ENCODE data around the gene HECTD4. TPM values are rescaled to one million over a fixed set of nuclear protein-coding genes. Genes with fewer than 3 reads are reported as not detected.

HECTD4 gene
- total RNA-seq, 2 experiments from 2014 or later, result 22.2 to 23.8 TPM

DNA sequence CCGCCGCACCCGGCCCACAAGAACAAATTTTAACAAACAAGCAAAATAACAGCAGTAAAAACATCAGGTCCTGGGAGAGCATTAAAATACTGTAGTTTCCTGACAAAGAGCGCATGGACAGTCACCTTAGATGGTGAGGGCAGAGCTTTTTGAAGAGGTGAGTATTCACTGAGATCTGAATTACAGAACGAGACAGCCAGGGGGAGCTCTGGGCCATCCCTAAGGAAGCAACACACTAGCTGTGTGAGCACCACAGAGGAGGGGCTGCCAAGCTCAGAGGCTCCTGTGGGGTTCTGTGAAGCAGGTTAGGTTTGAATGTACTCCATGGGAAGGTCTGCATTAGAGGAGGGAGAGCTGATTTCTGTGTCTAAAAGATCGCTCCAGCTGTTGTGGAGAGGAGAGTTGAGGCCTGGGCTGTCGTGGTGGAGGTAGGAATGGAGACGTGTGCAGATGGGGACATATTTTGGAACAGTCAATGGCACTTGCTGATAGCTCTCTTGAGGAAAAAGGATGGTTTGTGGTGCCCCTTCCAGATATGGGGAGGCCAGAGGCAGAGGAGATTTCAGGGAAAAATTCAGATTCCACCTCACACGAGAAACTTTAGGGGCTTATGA, 184.0 kb downstream of the HECTD4 start:
- intact Hi-C loops (cut with DNase I, micrococcal nuclease), result loop anchor here (1.0 kb wide), 2 partner anchors 189 to 213 kb away; no protein-coding TSS in a partner anchor
- H3K27ac Mint-ChIP-seq, result no peak overlapping the region
- no peaks in the 10 kb centered on the region for H3K27me3 Mint-ChIP-seq
- ATAC-seq, result peak; percentile 98
- no peaks in the 10 kb centered on the region for H3K4me1 Mint-ChIP-seq
- no peak overlapping the region for H3K4me3 Mint-ChIP-seq
- H3K9me3 Mint-ChIP-seq (ENCODE audit: low read depth), result no peaks in the 10 kb centered on the region
- CTCF ChIA-PET, result interaction anchor here (0.6 to 4.6 kb wide), 21 partner anchors 8 to 239 kb away, joined by 3 to 59 read pairs (median 3); no protein-coding TSS in a partner anchor
- POLR2A ChIA-PET, result interaction anchor here (1.9 kb wide), 1 partner anchor 189 kb away, joined by 5 read pairs; no protein-coding TSS in a partner anchor
- DNase-seq, result peak; percentile 78
- peaks cover 22% of the 10 kb centered on the region for H3K36me3 Mint-ChIP-seq (ENCODE audit: low read depth)

DNA sequence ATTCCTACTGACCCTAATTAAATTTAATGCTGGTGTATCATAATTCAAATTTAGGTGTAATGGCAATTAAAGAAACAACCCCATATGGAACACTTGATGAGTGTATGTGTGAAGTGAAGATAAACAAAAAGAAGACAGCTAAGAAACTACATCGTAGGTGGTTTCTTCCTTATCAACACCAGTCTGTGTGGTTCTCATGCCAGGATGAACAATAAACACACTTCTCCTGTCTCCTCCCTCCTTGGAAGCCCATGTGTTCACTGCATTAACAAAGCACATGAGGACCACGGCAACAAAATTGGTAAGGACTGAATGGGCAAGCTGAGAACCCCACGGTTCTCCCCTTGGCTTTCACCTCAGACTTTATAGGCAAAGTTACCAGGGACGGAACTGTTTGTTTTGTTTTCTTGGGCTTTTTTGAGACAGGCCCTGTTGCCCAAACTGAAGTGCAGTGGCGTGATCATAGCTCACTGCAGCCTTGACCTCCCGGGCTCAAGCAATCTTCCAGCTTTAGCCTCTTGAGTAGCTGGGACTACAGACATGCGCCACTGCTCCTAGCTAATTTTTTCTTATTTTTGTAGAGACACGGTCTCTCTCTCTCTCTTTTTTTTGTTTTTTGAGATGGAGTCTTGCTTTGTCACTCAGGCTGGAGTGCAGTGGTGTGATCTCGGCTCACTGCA, 185.9 kb downstream of the HECTD4 start:
- DNase-seq (no peak), ATAC-seq (no peak)
- H3K27me3 Mint-ChIP-seq, result no peaks in the 10 kb centered on the region
- no peaks in the 10 kb centered on the region for H3K4me1 Mint-ChIP-seq
- no peak overlapping the region for H3K27ac Mint-ChIP-seq
- peaks cover 19% of the 10 kb centered on the region for H3K36me3 Mint-ChIP-seq (ENCODE audit: low read depth)
- POLR2A ChIA-PET, result no interaction called here
- H3K9me3 Mint-ChIP-seq (ENCODE audit: low read depth), result no peaks in the 10 kb centered on the region
- intact Hi-C loops (cut with DNase I, micrococcal nuclease), result no loop called here
- CTCF ChIA-PET, result interaction anchor here (1.1 to 4.6 kb wide), 2 partner anchors 191 to 215 kb away, joined by 3 to 59 read pairs; no protein-coding TSS in a partner anchor
- H3K4me3 Mint-ChIP-seq, result no peak overlapping the region

DNA sequence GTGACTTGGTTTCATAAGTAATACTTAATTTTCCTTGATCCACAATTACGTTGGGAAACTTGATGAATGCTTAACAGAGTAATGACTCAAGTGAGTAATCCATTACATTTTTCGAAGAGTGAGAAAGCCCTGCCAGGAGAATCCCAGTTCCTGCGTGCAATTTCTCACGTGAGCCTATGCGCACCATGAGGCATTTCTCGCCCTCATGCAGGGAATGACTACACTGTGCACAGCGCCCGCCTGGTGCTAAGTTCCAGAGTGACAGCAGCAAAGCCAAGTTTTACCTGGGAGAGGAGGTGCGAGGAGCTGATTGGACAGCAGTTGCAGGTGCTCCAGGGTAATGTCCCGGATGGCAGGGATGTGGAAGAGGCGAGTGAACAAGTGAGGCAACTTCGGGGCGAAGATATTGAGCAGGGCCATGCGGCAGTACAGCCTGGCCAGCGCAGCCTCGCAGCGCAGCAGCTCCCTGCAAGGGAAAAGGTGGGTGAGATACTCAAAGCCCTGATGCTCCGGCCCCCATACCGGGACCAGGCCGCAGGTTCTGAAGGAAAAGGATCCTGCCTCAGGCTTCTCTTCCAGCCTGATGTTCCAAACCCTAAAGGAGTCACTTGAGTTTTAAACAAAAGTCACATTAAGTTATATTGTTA, 187.5 kb downstream of the HECTD4 start:
- ATAC-seq, result no peak
- no peaks in the 10 kb centered on the region for H3K9me3 Mint-ChIP-seq (ENCODE audit: low read depth)
- intact Hi-C loops (cut with DNase I, micrococcal nuclease), result no loop called here
- ChIA-PET POLR2A (no interaction called here), CTCF (interaction anchor here (0.7 kb wide), 2 partner anchors 9 to 192 kb away, joined by 3 read pairs; no protein-coding TSS in a partner anchor)
- H3K27ac Mint-ChIP-seq, result no peak overlapping the region
- no peak for DNase-seq
- peaks cover 16% of the 10 kb centered on the region for H3K36me3 Mint-ChIP-seq (ENCODE audit: low read depth)
- H3K4me3 Mint-ChIP-seq, result no peak overlapping the region
- H3K27me3 Mint-ChIP-seq, result no peaks in the 10 kb centered on the region
- H3K4me1 Mint-ChIP-seq, result no peaks in the 10 kb centered on the region

DNA sequence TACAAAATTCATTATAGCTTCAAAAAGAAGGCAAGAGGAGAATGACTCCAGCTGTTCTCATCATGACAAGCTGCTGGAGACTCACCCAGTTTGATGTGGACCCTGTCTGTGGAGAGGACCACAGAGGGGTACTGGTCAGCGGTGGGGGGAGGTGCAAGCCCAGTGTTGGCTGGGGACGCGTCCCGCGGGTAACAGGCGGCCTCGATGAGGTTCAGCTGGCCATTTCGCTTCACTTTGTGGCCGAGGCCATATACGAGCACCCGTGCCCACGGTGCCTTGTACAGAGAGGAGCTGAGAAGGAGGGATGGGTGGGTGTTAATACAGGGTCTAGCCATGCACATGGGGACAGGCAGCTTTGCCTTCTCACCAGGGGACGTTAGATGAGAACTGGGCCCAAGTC, 189.8 kb downstream of the HECTD4 start:
- intact Hi-C loops (cut with DNase I, micrococcal nuclease), result no loop called here
- Mint-ChIP-seq H3K27me3 (no peaks in the 10 kb centered on the region), H3K4me1 (no peaks in the 10 kb centered on the region), H3K27ac (no peak overlapping the region), H3K36me3 (ENCODE audit: low read depth) (peaks cover 12% of the 10 kb centered on the region), H3K9me3 (ENCODE audit: low read depth) (no peaks in the 10 kb centered on the region), H3K4me3 (no peak overlapping the region)
- ATAC-seq (no peak), DNase-seq (no peak)
- POLR2A ChIA-PET, result no interaction called here
- CTCF ChIA-PET, result interaction anchor here (0.7 to 1.6 kb wide), 5 partner anchors 9 to 219 kb away, joined by 3 to 5 read pairs (median 3); no protein-coding TSS in a partner anchor

DNA sequence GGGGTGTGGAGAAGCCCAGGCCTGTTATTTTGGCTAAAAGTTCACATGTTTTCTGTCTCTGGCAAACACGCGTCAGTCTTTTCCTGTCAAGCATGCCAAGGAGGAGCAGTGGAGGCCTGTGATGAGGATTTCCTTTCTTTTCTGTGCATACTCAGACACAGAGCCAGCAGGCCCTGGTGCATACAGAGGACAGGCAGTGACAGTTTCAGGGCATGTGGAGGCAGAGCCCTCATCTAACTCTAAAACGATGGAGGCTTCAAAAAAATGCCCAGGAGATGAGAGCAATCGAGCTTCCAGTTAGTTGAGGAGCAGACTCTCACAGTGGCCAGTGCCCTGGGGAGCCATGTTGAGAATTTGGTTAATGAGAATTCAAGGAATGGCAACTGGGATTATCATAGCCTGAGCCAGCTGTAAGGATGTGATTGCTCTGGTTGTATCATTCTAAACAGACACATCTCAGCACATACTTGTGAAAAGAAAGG, 190.3 kb downstream of the HECTD4 start:
- ATAC-seq, result no peak
- ChIA-PET CTCF (interaction anchor here (1.1 to 1.6 kb wide), 2 partner anchors 196 to 219 kb away, joined by 3 to 4 read pairs; no protein-coding TSS in a partner anchor), POLR2A (no interaction called here)
- Mint-ChIP-seq H3K4me3 (no peak overlapping the region), H3K27ac (no peak overlapping the region), H3K36me3 (ENCODE audit: low read depth) (peaks cover 12% of the 10 kb centered on the region), H3K4me1 (no peaks in the 10 kb centered on the region), H3K9me3 (ENCODE audit: low read depth) (no peaks in the 10 kb centered on the region), H3K27me3 (no peaks in the 10 kb centered on the region)
- no peak for DNase-seq
- intact Hi-C loops (cut with DNase I, micrococcal nuclease), result no loop called here

DNA sequence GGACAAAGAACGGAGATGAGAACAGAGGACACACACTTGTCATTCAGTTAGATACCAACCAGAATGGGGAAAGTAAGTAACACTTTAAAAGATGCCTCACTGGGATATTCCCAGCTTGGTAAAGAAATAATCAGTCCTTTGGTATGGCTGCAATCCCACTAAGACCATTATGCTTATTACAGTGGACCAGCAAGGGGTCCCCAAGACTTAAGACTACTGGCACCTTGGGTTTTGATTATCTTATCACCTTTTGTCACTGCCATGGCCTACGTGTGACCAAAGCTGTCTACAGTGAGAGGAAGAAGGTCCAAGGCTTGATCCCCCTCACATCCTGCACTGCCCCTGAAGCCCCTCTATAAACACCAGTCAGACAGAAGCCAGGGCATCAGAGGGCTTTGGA, 191.0 kb downstream of the HECTD4 start:
- ATAC-seq (no peak), DNase-seq (no peak)
- no peaks in the 10 kb centered on the region for H3K4me1 Mint-ChIP-seq
- H3K27me3 Mint-ChIP-seq, result no peaks in the 10 kb centered on the region
- ChIA-PET CTCF (interaction anchor here (0.7 to 1.1 kb wide), 2 partner anchors 220 to 538 kb away, joined by 3 read pairs; no protein-coding TSS in a partner anchor), POLR2A (no interaction called here)
- intact Hi-C loops (cut with DNase I, micrococcal nuclease), result no loop called here
- no peak overlapping the region for H3K27ac Mint-ChIP-seq
- H3K4me3 Mint-ChIP-seq, result no peak overlapping the region
- no peaks in the 10 kb centered on the region for H3K9me3 Mint-ChIP-seq (ENCODE audit: low read depth)
- peaks cover 12% of the 10 kb centered on the region for H3K36me3 Mint-ChIP-seq (ENCODE audit: low read depth)

DNA sequence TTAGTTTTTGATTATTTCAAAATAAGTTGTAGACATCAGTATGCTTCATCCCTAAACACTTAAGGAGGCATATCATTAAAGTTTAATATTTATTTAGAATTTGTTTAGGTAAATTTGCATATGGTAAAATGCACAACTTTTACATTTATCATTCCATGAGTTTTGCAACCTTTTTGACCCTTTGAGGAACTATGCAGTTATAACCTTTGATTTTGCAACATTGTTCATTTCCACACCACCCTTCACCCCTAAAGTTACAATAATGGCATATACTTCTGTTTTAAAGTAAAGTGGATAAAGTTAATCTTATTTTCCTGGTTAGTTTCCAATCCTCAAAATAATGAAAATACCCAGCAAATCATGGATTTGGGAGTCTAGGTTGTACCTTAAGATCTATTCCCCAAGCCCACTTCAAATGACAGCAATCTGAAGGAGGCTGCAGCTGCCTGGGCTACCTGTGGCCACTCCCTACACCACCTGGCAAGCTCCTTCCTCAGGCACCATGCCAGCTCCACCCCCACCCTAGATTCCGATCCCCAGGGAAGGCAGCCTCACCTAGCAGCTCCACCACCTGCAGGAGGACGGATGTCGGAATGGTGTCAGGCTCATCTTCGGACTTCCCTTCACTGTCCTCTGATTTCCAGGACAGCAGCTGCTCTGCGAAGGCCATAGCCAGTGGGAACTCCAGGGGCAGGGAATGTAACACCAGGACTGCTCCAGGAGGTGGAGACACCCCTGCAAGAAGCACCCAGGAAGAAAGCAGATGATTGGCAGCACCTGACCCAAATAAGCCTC, 191.8 kb downstream of the HECTD4 start:
- POLR2A ChIA-PET, result no interaction called here
- no peaks in the 10 kb centered on the region for H3K4me1 Mint-ChIP-seq
- no peak overlapping the region for H3K4me3 Mint-ChIP-seq
- H3K36me3 Mint-ChIP-seq (ENCODE audit: low read depth), result peaks cover 11% of the 10 kb centered on the region
- intact Hi-C loops (cut with DNase I, micrococcal nuclease), result no loop called here
- H3K9me3 Mint-ChIP-seq (ENCODE audit: low read depth), result no peaks in the 10 kb centered on the region
- ATAC-seq (no peak), DNase-seq (no peak)
- H3K27ac Mint-ChIP-seq, result no peak overlapping the region
- no peaks in the 10 kb centered on the region for H3K27me3 Mint-ChIP-seq
- CTCF ChIA-PET, result interaction anchor here (0.6 to 1.3 kb wide), 3 partner anchors 8 to 762 kb away, joined by 3 to 4 read pairs (median 3); no protein-coding TSS in a partner anchor

DNA sequence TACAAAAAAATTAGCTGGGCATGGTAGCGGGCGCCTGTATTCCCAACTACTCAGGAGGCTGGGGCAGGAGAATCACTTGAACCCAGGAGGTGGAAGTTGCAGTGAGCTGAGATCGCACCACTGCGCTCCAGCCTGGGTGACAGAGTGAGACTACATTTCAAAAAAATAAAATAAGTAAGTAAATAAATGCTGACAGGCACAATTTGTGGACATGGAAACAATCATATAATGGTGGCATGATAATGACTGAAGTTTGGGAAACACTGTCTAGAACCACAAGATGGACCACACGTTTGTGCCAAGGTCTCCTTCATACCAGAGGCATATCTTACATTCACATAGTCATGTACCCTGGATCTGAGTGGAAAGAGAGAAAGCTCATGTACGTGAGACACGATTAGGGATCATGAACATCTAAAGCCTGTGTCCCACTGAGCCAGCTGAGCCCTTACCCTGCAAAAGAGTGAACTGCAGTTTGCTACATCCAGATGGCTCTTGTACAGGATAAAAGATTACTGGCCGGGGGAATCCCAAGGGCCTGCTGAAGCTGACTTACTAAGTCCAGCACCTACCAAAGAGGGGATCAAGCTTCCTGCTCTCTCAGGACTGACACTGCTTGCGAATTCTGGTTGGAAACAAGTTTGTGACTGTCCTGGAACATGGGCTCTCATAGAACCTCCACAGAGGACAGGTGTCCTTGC, 194.0 kb downstream of the HECTD4 start:
- intact Hi-C loops (cut with DNase I, micrococcal nuclease), result no loop called here
- POLR2A ChIA-PET, result no interaction called here

DNA sequence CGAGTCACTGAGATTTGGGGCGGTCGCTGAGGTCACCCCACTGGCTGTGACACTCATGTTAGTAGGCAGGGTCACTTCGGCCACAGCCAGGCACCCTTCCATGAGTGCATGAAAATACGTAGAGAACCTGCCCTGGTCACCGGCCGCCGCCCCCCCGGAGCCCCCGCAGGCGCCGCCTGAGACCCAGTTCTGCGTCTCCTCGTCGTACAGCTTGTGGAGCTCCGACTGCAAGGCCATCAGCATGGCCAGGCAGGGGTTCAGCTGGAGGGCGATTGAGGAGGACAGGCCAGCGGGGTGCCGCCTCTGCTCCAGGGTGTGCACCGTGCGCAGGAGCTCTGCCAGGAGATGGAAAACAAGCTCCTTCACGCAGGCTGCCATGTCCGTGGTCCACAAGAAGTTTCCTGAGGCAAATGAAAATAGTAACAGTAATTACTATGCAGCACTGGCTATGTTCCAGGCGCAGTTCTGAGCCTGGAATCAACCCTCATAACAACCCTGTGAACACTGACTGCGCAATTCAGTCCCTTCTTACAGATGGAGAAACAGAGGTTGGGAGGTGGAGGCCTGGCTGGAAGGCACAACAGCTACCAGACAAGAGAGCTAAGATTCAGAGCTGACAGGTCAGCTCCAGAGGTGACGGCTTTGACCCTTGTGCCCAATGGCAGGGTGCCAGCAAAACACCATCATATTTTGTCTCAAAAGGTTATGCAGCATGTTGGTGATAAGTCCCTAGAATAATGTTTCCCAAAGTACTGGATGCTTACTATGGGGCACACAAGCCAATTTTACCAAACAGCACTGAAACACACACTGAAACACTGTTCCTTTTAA, 196.9 kb downstream of the HECTD4 start:
- no peak overlapping the region for H3K27ac Mint-ChIP-seq
- H3K36me3 Mint-ChIP-seq (ENCODE audit: low read depth), result peaks cover 10% of the 10 kb centered on the region
- no peak for ATAC-seq
- no peak overlapping the region for H3K4me3 Mint-ChIP-seq
- intact Hi-C loops (cut with DNase I, micrococcal nuclease), result no loop called here
- CTCF ChIA-PET, result interaction anchor here (0.6 kb wide), 1 partner anchor 218 kb away, joined by 3 read pairs; no protein-coding TSS in a partner anchor
- no peaks in the 10 kb centered on the region for H3K27me3 Mint-ChIP-seq
- H3K9me3 Mint-ChIP-seq (ENCODE audit: low read depth), result no peaks in the 10 kb centered on the region
- DNase-seq, result no peak
- POLR2A ChIA-PET, result no interaction called here
- peaks cover 17% of the 10 kb centered on the region for H3K4me1 Mint-ChIP-seq

More for the DNA sequence above, 194.0 kb downstream of the HECTD4 start:
- no peak overlapping the region for H3K4me3 Mint-ChIP-seq
- H3K9me3 Mint-ChIP-seq (ENCODE audit: low read depth), result no peaks in the 10 kb centered on the region
- no peak for ATAC-seq
- no peak overlapping the region for H3K27ac Mint-ChIP-seq
- H3K4me1 Mint-ChIP-seq, result peaks cover 7% of the 10 kb centered on the region
- H3K36me3 Mint-ChIP-seq (ENCODE audit: low read depth), result peaks cover 10% of the 10 kb centered on the region
- no peaks in the 10 kb centered on the region for H3K27me3 Mint-ChIP-seq
- no peak for DNase-seq
- CTCF ChIA-PET, result interaction anchor here (0.6 to 1.5 kb wide), 3 partner anchors 10 to 27 kb away, joined by 3 to 5 read pairs (median 4); no protein-coding TSS in a partner anchor

Data from activated CD4-positive, alpha-beta T cell treated with anti-CD3 and anti-CD28 coated beads for 36 hours (primary cell).